ENCODE data around the gene FAM107B. TPM values are rescaled to one million over a fixed set of nuclear protein-coding genes. Genes with fewer than 3 reads are reported as not detected.

The FAM107B gene
- polyA plus RNA-seq, 1 donor, result 44.0 TPM

DNA sequence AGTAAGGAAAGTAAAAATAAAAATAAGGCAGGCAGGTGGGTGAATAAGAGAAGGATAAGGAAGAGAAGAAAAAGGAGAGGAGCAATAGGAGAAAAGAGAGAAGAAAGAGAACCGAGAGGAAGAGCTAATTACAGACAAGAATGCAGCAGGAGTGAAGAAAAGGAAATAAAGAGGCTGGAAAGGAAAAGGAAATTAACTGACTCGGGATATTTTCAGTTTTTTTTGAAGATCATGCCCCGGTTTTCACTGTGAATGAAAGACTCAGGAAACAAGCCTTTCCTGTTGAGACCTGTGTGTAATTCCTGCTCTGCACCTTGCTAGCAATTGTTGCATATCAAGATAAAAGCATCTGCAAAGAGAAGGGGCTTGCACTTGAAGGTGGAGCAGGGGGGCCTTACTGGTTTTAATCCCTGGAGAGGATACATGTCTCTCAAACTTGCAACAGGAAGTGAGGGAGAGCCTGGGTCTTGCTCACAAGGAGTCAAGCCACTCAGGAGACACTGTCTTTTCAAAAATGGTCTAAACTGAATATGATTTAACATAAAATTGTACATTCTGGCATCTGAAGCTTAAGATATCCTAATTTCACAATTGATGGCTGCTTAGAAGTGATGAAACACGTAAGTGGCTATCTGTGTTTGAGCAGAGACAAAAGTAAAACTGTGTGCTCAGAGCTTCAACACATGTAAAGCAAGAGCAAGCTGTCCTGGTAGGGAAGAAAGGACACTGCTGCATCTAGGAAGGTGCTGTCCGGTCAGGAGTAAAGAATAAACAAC, 157.6 kb downstream of the FAM107B start:
- H3K27ac ChIP-seq (ENCODE audit: low read length), result no peak overlapping the region
- no peak overlapping the region for H3K4me3 ChIP-seq (ENCODE audit: low read length)
- 72% methylated on average over 2 of the region's 5 CpGs for WGBS (ENCODE audit: insufficient coverage, low lambda C conversion rate)
- H3K36me3 ChIP-seq (ENCODE audit: control insufficient read depth, insufficient read depth, low read length), result no peaks in the 10 kb centered on the region
- H3K27me3 ChIP-seq (ENCODE audit: control insufficient read depth, insufficient read depth, low read length), result no peaks in the 10 kb centered on the region
- DNase-seq, result no peak
- no peaks in the 10 kb centered on the region for H3K9me3 ChIP-seq (ENCODE audit: control insufficient read depth, low read depth, low read length)
- peaks cover 4% of the 10 kb centered on the region for H3K4me1 ChIP-seq (ENCODE audit: control insufficient read depth, insufficient read depth, low read length)

GRCh38 chr10:14616465-14616864, 158.2 kb downstream of the FAM107B start:
- WGBS (ENCODE audit: insufficient coverage, low lambda C conversion rate), result no CpG with 5 or more reads among the region's 2 CpGs
- Histone ChIP-seq H3K4me1 (ENCODE audit: control insufficient read depth, insufficient read depth, low read length) (peaks cover 4% of the 10 kb centered on the region), H3K4me3 (ENCODE audit: low read length) (no peak overlapping the region), H3K27ac (ENCODE audit: low read length) (no peak overlapping the region), H3K9me3 (ENCODE audit: control insufficient read depth, low read depth, low read length) (no peaks in the 10 kb centered on the region), H3K27me3 (ENCODE audit: control insufficient read depth, insufficient read depth, low read length) (no peaks in the 10 kb centered on the region), H3K36me3 (ENCODE audit: control insufficient read depth, insufficient read depth, low read length) (no peaks in the 10 kb centered on the region)
- no peak for DNase-seq

DNA sequence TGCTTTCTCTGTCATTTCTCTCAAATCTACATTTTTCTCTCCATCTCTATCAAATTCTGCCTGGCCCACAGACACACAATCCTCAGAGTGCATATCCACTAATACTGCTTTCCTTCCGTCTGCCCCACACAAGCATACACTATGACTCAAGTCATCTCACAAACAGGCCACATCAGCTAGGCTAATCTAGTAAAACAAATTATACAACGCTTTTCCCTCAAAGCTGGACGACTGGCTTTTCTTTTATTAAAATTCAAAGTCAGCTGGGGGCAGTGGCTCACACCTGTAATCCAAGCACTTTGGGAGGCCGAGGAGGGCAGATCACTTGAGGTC, 161.1 kb downstream of the FAM107B start:
- no CpG with 5 or more reads among the region's 4 CpGs for WGBS (ENCODE audit: insufficient coverage, low lambda C conversion rate)
- no peaks in the 10 kb centered on the region for H3K9me3 ChIP-seq (ENCODE audit: control insufficient read depth, low read depth, low read length)
- H3K27me3 ChIP-seq (ENCODE audit: control insufficient read depth, insufficient read depth, low read length), result no peaks in the 10 kb centered on the region
- H3K4me1 ChIP-seq (ENCODE audit: control insufficient read depth, insufficient read depth, low read length), result peaks cover 20% of the 10 kb centered on the region
- H3K27ac ChIP-seq (ENCODE audit: low read length), result no peak overlapping the region
- no peaks in the 10 kb centered on the region for H3K36me3 ChIP-seq (ENCODE audit: control insufficient read depth, insufficient read depth, low read length)
- DNase-seq, result no peak
- no peak overlapping the region for H3K4me3 ChIP-seq (ENCODE audit: low read length)

- H3K27ac ChIP-seq (ENCODE audit: low read length), result peak overlapping the region; percentile 72
- no peaks in the 10 kb centered on the region for H3K27me3 ChIP-seq (ENCODE audit: control insufficient read depth, insufficient read depth, low read length)
- 97% methylated on average over 4 of the region's 15 CpGs for WGBS (ENCODE audit: insufficient coverage, low lambda C conversion rate)
- no peak overlapping the region for H3K4me3 ChIP-seq (ENCODE audit: low read length)
- H3K9me3 ChIP-seq (ENCODE audit: control insufficient read depth, low read depth, low read length), result no peaks in the 10 kb centered on the region
- no peaks in the 10 kb centered on the region for H3K36me3 ChIP-seq (ENCODE audit: control insufficient read depth, insufficient read depth, low read length)
- DNase-seq, result no peak
- H3K4me1 ChIP-seq (ENCODE audit: control insufficient read depth, insufficient read depth, low read length), result peaks cover 26% of the 10 kb centered on the region
Measured at GRCh38 chr10:14612873-14613587, 161.7 kb downstream of the FAM107B start.

GRCh38 chr10:14611968-14612693, 162.6 kb downstream of the FAM107B start:
- peaks cover 26% of the 10 kb centered on the region for H3K4me1 ChIP-seq (ENCODE audit: control insufficient read depth, insufficient read depth, low read length)
- H3K27me3 ChIP-seq (ENCODE audit: control insufficient read depth, insufficient read depth, low read length), result no peaks in the 10 kb centered on the region
- no peak overlapping the region for H3K4me3 ChIP-seq (ENCODE audit: low read length)
- H3K9me3 ChIP-seq (ENCODE audit: control insufficient read depth, low read depth, low read length), result no peaks in the 10 kb centered on the region
- no CpG with 5 or more reads among the region's 2 CpGs for WGBS (ENCODE audit: insufficient coverage, low lambda C conversion rate)
- peak overlapping the region; percentile 72 for H3K27ac ChIP-seq (ENCODE audit: low read length)
- no peaks in the 10 kb centered on the region for H3K36me3 ChIP-seq (ENCODE audit: control insufficient read depth, insufficient read depth, low read length)
- peak; percentile 55 to 82 for DNase-seq

DNA sequence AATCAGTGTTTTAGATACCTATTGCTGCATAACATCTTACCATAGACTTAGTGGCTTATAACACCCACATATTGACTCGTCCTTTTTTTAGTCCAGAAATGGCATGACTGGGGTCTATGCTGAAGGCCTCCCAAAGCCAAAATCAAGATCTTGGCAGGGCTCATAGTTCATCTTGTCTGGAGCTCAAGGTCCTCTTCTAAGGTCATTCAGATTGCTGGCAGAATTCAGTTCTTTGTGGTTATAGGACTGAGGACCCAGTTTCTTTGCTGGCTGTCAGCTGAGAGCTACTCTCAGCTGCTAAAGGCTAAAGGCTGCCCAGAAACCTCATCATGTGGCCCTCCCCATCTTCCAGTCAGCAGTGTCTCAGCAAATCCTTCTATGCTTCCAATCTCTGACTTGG, 165.5 kb downstream of the FAM107B start:
- Histone ChIP-seq H3K27me3 (ENCODE audit: control insufficient read depth, insufficient read depth, low read length) (no peaks in the 10 kb centered on the region), H3K4me1 (ENCODE audit: control insufficient read depth, insufficient read depth, low read length) (peaks cover 29% of the 10 kb centered on the region), H3K9me3 (ENCODE audit: control insufficient read depth, low read depth, low read length) (no peaks in the 10 kb centered on the region), H3K27ac (ENCODE audit: low read length) (peak overlapping the region; percentile 48), H3K36me3 (ENCODE audit: control insufficient read depth, insufficient read depth, low read length) (no peaks in the 10 kb centered on the region), H3K4me3 (ENCODE audit: low read length) (no peak overlapping the region)
- WGBS (ENCODE audit: insufficient coverage, low lambda C conversion rate), result no CpG with 5 or more reads among the region's 1 CpG
- DNase-seq, result peak; percentile 22 to 31

- Histone ChIP-seq H3K27ac (ENCODE audit: low read length) (peak overlapping the region; percentile 48), H3K4me3 (ENCODE audit: low read length) (no peak overlapping the region), H3K36me3 (ENCODE audit: control insufficient read depth, insufficient read depth, low read length) (no peaks in the 10 kb centered on the region), H3K27me3 (ENCODE audit: control insufficient read depth, insufficient read depth, low read length) (no peaks in the 10 kb centered on the region), H3K4me1 (ENCODE audit: control insufficient read depth, insufficient read depth, low read length) (peaks cover 29% of the 10 kb centered on the region), H3K9me3 (ENCODE audit: control insufficient read depth, low read depth, low read length) (no peaks in the 10 kb centered on the region)
- peak; percentile 35 to 64 for DNase-seq
- WGBS (ENCODE audit: insufficient coverage, low lambda C conversion rate), result no CpG with 5 or more reads among the region's 4 CpGs
Measured at GRCh38 chr10:14608381-14609001, 166.2 kb downstream of the FAM107B start.

DNA sequence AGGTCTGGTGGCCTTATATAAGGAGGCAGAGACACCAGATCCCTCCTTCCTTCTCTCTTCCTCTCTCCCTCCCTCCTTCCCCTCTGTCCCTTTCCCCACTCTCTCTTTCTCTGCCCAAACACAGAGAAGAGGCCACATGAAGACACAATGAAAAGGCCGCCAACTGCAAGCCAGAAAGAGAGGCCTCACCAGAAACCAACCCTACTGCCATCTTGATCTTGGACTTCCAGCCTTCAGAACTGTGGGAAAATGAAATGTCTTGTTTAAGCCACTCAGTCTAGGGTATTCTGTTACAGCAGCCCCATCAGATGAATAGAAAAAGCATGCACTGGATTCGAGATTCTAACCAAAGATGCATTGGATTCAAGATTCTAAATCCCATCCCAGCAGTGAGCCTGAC, 168.1 kb downstream of the FAM107B start:
- no peak for DNase-seq
- no CpG with 5 or more reads among the region's 2 CpGs for WGBS (ENCODE audit: insufficient coverage, low lambda C conversion rate)
- H3K36me3 ChIP-seq (ENCODE audit: control insufficient read depth, insufficient read depth, low read length), result no peaks in the 10 kb centered on the region
- peaks cover 38% of the 10 kb centered on the region for H3K4me1 ChIP-seq (ENCODE audit: control insufficient read depth, insufficient read depth, low read length)
- no peaks in the 10 kb centered on the region for H3K9me3 ChIP-seq (ENCODE audit: control insufficient read depth, low read depth, low read length)
- no peaks in the 10 kb centered on the region for H3K27me3 ChIP-seq (ENCODE audit: control insufficient read depth, insufficient read depth, low read length)
- H3K4me3 ChIP-seq (ENCODE audit: low read length), result no peak overlapping the region
- H3K27ac ChIP-seq (ENCODE audit: low read length), result no peak overlapping the region

- H3K27me3 ChIP-seq (ENCODE audit: control insufficient read depth, insufficient read depth, low read length), result no peaks in the 10 kb centered on the region
- no peak overlapping the region for H3K27ac ChIP-seq (ENCODE audit: low read length)
- H3K36me3 ChIP-seq (ENCODE audit: control insufficient read depth, insufficient read depth, low read length), result no peaks in the 10 kb centered on the region
- whole genome bisulfite sequencing (ENCODE audit: insufficient coverage, low lambda C conversion rate), result no CpG with 5 or more reads among the region's 7 CpGs
- H3K9me3 ChIP-seq (ENCODE audit: control insufficient read depth, low read depth, low read length), result no peaks in the 10 kb centered on the region
- H3K4me1 ChIP-seq (ENCODE audit: control insufficient read depth, insufficient read depth, low read length), result peaks cover 33% of the 10 kb centered on the region
- no peak overlapping the region for H3K4me3 ChIP-seq (ENCODE audit: low read length)
- DNase-seq, result no peak
Measured at GRCh38 chr10:14605231-14605925, 169.3 kb downstream of the FAM107B start.

Measured in large intestine (tissue), 3 donors.